ENCODE data around the gene ZNF467.

GRCh38 chr7:149735779-149736477 is 37.5 kb downstream of the ZNF467 start:
- TF ChIP-seq, protein P1, sequence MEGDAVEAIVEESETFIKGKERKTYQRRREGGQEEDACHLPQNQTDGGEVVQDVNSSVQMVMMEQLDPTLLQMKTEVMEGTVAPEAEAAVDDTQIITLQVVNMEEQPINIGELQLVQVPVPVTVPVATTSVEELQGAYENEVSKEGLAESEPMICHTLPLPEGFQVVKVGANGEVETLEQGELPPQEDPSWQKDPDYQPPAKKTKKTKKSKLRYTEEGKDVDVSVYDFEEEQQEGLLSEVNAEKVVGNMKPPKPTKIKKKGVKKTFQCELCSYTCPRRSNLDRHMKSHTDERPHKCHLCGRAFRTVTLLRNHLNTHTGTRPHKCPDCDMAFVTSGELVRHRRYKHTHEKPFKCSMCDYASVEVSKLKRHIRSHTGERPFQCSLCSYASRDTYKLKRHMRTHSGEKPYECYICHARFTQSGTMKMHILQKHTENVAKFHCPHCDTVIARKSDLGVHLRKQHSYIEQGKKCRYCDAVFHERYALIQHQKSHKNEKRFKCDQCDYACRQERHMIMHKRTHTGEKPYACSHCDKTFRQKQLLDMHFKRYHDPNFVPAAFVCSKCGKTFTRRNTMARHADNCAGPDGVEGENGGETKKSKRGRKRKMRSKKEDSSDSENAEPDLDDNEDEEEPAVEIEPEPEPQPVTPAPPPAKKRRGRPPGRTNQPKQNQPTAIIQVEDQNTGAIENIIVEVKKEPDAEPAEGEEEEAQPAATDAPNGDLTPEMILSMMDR (IDR thresholded peaks at IDR 0.05) = no peak
- no peak for TF ChIP-seq POLR2A (IDR thresholded peaks at IDR 0.05)

All from testis (tissue), 2 donors.